ENCODE measurements around the gene COX11.

The COX11 gene

GRCh38 chr17:54945231-54945630 is 23.2 kb downstream of the COX11 start:
- Mint-ChIP-seq H3K9me3 (no peaks in the 10 kb centered on the region), H3K27me3 (ENCODE audit: low read depth, poor library complexity) (no peaks in the 10 kb centered on the region)
- DNase-seq: no peak

GRCh38 chr17:54944796-54945195 is 23.7 kb downstream of the COX11 start:
- Mint-ChIP-seq H3K27me3 (ENCODE audit: low read depth, poor library complexity) (no peaks in the 10 kb centered on the region), H3K4me1 (no peaks in the 10 kb centered on the region), H3K9me3 (no peaks in the 10 kb centered on the region), H3K27ac (no peak overlapping the region), H3K4me3 (no peak overlapping the region), H3K36me3 (ENCODE audit: low read depth) (peaks cover 64% of the 10 kb centered on the region)
- DNase-seq: no peak
- TF ChIP-seq CTCF (IDR thresholded peaks at IDR 0.05): no peak

More at GRCh38 chr17:54945231-54945630, 23.2 kb downstream of the COX11 start:
- Mint-ChIP-seq H3K4me3 (no peak overlapping the region), H3K36me3 (ENCODE audit: low read depth) (peaks cover 63% of the 10 kb centered on the region), H3K4me1 (no peaks in the 10 kb centered on the region), H3K27ac (no peak overlapping the region)
- TF ChIP-seq CTCF (IDR thresholded peaks at IDR 0.05): no peak

- no peak for DNase-seq
- Mint-ChIP-seq H3K27me3 (ENCODE audit: low read depth, poor library complexity) (peaks cover 3% of the 10 kb centered on the region), H3K4me1 (peaks cover 11% of the 10 kb centered on the region), H3K36me3 (ENCODE audit: low read depth) (peaks cover 60% of the 10 kb centered on the region), H3K4me3 (no peak overlapping the region), H3K27ac (no peak overlapping the region), H3K9me3 (no peaks in the 10 kb centered on the region)
- no peak for TF ChIP-seq CTCF (IDR thresholded peaks at IDR 0.05)
Observed at GRCh38 chr17:54941285-54941684, 27.2 kb downstream of the COX11 start.

GRCh38 chr17:54937426-54937825 is 31.0 kb downstream of the COX11 start:
- H3K4me3 Mint-ChIP-seq: no peak overlapping the region
- no peak overlapping the region for H3K27ac Mint-ChIP-seq
- TF ChIP-seq CTCF (IDR thresholded peaks at IDR 0.05): no peak
- peaks cover 3% of the 10 kb centered on the region for H3K27me3 Mint-ChIP-seq (ENCODE audit: low read depth, poor library complexity)
- H3K36me3 Mint-ChIP-seq (ENCODE audit: low read depth): peaks cover 65% of the 10 kb centered on the region
- no peaks in the 10 kb centered on the region for H3K9me3 Mint-ChIP-seq
- H3K4me1 Mint-ChIP-seq: peaks cover 11% of the 10 kb centered on the region
- no peak for DNase-seq

- Mint-ChIP-seq H3K27me3 (ENCODE audit: low read depth, poor library complexity) (peaks cover 3% of the 10 kb centered on the region), H3K36me3 (ENCODE audit: low read depth) (peaks cover 66% of the 10 kb centered on the region), H3K27ac (peak overlapping the region; percentile 76), H3K4me3 (no peak overlapping the region), H3K4me1 (peaks cover 12% of the 10 kb centered on the region), H3K9me3 (peaks cover 1% of the 10 kb centered on the region)
- TF ChIP-seq CTCF (IDR thresholded peaks at IDR 0.05): no peak
- no peak for DNase-seq
Observed at GRCh38 chr17:54937018-54937417, 31.4 kb downstream of the COX11 start.

GRCh38 chr17:54935471-54935870 is 33.0 kb downstream of the COX11 start:
- no peak overlapping the region for H3K4me3 Mint-ChIP-seq
- no peak overlapping the region for H3K27ac Mint-ChIP-seq
- peaks cover 71% of the 10 kb centered on the region for H3K36me3 Mint-ChIP-seq (ENCODE audit: low read depth)
- H3K27me3 Mint-ChIP-seq (ENCODE audit: low read depth, poor library complexity): peaks cover 3% of the 10 kb centered on the region
- peaks cover 3% of the 10 kb centered on the region for H3K9me3 Mint-ChIP-seq
- H3K4me1 Mint-ChIP-seq: peaks cover 15% of the 10 kb centered on the region
- DNase-seq: no peak
- TF ChIP-seq CTCF (IDR thresholded peaks at IDR 0.05): no peak
